Fibroblast of peridontal ligament (primary cell): ENCODE data around the gene PRDM16.
A peak's percentile ranks its signal among the peaks of the same experiment; 100 is the strongest.

Source experiments
- DNase-seq: peaks from one replicate; pipeline ENCODE4 v3.0.0-alpha.2; 2010; ENCODE audit errors: extremely low read depth

Gene PRDM16

GRCh38 chr1:3069491-3070308 lies 697 bp downstream of the PRDM16 start:
- peak; percentile 87 for DNase-seq

GRCh38 chr1:3070309-3070643 lies 1.3 kb downstream of the PRDM16 start:
- no peak for DNase-seq

- peak; percentile 20 for DNase-seq
Observed at GRCh38 chr1:3070644-3071564, 1.9 kb downstream of the PRDM16 start.

- DNase-seq = peak; percentile 10
Observed at GRCh38 chr1:3071565-3072390, 2.8 kb downstream of the PRDM16 start.

- DNase-seq = no peak
Observed at GRCh38 chr1:3072391-3073185, 3.6 kb downstream of the PRDM16 start.

GRCh38 chr1:3073186-3073488 lies 4.1 kb downstream of the PRDM16 start:
- DNase-seq = no peak

- DNase-seq = no peak
Observed at GRCh38 chr1:3073489-3074296, 4.7 kb downstream of the PRDM16 start.

- peak; percentile 11 for DNase-seq
Observed at GRCh38 chr1:3074297-3074741, 5.3 kb downstream of the PRDM16 start.

GRCh38 chr1:3074800-3075199 lies 5.8 kb downstream of the PRDM16 start:
- DNase-seq = no peak

GRCh38 chr1:3075666-3076362 lies 6.8 kb downstream of the PRDM16 start:
- DNase-seq = no peak

GRCh38 chr1:3076363-3076740 lies 7.3 kb downstream of the PRDM16 start:
- no peak for DNase-seq

- DNase-seq = no peak
Observed at GRCh38 chr1:3077081-3077480, 8.1 kb downstream of the PRDM16 start.

- DNase-seq = no peak
Observed at GRCh38 chr1:3077561-3077960, 8.6 kb downstream of the PRDM16 start.

GRCh38 chr1:3078430-3078861 lies 9.4 kb downstream of the PRDM16 start:
- no peak for DNase-seq

- DNase-seq = no peak
Observed at GRCh38 chr1:3078871-3079270, 9.9 kb downstream of the PRDM16 start.

GRCh38 chr1:3079381-3080052 lies 10.5 kb downstream of the PRDM16 start:
- DNase-seq = no peak

GRCh38 chr1:3080053-3080955 lies 11.3 kb downstream of the PRDM16 start:
- DNase-seq = no peak

- DNase-seq = no peak
Observed at GRCh38 chr1:3081171-3081683, 12.2 kb downstream of the PRDM16 start.
